Neural progenitor cell (in vitro differentiated cells): ENCODE measurements around the gene TNS3.
"Not testable (repeated sequence)": the region's sequence is repeated elsewhere in the genome, so short reads cannot be mapped to it uniquely, and the experiment has no call there.

Experiments used
- EZH2 ChIP-seq: fragments of 200-600 bp; sonication (generic); IDR thresholded peaks from 2 replicates; pipeline ENCODE4 v1.6.1; 2017; ENCODE audit warnings: antibody characterized with exemption, mild to moderate bottlenecking, moderate library complexity
- TF ChIP-seq, protein P1 (sequence below): fragments of 200-600 bp; sonication (generic); IDR thresholded peaks from 2 replicates; pipeline ENCODE4 v1.5.1; 2017; ENCODE audit warnings: antibody characterized with exemption, mild to moderate bottlenecking

- TF ChIP-seq, protein P1, sequence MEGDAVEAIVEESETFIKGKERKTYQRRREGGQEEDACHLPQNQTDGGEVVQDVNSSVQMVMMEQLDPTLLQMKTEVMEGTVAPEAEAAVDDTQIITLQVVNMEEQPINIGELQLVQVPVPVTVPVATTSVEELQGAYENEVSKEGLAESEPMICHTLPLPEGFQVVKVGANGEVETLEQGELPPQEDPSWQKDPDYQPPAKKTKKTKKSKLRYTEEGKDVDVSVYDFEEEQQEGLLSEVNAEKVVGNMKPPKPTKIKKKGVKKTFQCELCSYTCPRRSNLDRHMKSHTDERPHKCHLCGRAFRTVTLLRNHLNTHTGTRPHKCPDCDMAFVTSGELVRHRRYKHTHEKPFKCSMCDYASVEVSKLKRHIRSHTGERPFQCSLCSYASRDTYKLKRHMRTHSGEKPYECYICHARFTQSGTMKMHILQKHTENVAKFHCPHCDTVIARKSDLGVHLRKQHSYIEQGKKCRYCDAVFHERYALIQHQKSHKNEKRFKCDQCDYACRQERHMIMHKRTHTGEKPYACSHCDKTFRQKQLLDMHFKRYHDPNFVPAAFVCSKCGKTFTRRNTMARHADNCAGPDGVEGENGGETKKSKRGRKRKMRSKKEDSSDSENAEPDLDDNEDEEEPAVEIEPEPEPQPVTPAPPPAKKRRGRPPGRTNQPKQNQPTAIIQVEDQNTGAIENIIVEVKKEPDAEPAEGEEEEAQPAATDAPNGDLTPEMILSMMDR: not testable (repeated sequence)
- TF ChIP-seq EZH2: not testable (repeated sequence)
Observed at GRCh38 chr7:47541485-47541884, 40.4 kb downstream of the TNS3 start.
